Measurements from ENCODE around the gene ACAT2.
"Not testable (repeated sequence)": the region's sequence is repeated elsewhere in the genome, so short reads cannot be mapped to it uniquely, and the experiment has no call there.

ACAT2 gene

DNA sequence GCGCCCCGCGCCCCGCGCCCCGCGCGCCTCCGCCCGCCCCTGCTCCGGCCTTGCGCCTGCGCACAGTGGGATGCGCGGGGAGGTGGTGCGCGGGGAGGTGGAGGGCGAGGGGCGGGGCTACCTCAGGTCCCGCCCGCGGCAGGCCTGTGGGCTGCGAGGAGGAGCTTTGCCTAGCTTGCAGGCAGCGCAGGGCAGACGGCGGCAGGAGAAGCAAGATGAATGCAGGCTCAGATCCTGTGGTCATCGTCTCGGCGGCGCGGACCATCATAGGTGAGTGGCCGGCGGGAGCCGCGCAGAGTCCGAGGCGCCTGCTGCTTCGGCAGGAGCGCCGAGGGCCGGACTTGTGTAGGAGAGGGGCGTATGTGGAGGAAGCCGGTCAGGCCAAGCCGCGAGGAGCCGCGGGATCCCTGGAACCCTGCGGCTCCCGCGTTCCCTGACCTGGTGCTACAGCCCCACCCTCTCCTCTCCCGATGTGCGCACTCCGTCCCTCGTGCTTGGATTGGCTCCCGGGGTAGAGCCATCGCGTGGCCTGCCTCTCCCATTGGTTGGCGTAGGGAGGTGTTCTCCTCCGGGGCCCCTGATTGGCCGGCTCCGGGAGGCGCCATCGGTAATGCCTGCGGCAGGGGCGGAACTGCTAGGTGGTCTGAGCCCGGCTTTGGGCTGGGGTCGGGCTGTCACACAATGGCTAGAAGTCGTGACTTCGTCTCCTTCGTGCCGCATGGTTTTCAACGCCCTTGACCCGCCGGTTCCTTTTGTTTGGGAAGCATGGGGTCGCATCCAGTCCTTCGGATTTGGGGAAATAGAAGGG, at the start of gene ACAT2:
ACAT2 (plus strand) TSS at position 173 of the 808 bp plus-strand sequence; CDS start at position 216, 43 bp downstream.
- DNase-seq, result peak; percentile 95

DNA sequence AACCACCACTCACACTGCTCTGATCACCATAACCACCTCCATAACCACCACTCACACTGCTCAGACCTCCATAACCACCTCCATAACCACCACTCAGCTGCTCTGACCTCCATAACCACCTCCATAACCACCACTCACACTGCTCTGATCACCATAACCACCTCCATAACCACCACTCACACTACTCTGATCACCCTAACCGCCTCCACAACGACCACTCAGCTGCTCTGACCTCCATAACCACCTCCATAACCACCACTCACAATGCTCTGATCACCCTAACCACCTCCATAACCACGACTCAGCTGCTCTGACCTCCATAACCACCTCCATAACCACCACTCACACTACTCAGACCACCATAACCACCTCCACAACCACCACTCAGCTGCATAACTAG, 49.5 kb upstream of the ACAT2 start:
- DNase-seq, result not testable (repeated sequence)

DNA sequence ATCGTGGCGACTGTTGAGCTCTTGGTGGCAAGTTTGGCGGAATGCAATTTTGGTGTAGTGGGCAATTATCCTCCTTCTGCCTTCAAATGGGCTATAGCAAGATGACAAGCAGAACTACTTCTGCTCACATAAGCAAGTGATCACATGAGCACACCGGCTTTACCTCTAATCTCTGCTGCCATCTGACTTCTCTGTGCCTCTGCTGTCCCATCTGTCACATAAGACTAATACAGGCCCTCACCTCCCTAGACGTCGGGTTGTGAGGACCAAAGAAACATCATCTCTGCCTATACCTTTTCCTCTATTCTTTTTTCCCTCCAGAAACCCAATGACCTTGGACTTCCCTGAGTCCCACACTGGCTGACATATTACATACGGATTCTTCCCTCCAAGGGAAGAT, 47.9 kb upstream of the ACAT2 start:
- DNase-seq, result no peak

DNA sequence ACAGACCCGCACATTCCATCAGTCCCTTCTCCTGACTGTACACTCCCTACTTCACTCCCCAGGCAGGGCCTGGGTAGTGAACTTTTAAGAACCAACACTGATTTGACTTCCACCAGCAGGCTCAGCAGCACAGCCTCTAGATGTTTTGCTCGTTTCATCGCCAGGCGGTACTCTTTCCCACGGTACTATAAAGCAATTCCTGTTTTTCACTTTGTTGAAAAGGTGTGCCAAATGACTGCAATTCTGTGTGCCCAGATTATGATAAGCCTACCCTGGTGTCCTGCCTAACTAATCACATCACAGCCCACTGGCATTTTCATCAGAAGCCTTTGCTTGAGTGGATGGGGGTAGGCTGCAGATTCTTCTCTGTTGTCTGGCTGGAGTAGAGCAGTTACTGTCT, 47.4 kb upstream of the ACAT2 start:
- DNase-seq, result no peak

DNA sequence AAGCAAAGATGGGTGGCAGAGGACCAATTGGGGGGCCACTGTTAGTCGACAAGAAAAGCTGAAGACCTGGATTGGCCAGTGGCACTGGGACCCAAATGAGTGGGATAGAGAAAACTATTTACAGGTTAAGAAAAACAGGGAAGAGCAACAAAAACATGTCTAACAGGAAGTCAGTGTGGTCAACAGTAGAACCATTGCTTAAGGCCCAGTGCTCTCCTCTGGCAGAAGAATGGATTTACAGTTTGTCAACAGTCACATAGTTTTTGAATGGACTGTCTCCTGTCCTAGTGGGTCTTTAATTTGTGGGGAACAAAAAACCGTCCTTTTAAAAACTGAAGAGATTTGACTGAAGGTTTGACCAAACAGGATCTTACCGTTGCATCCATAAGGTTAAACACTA, 46.7 kb upstream of the ACAT2 start:
- no peak for DNase-seq

DNA sequence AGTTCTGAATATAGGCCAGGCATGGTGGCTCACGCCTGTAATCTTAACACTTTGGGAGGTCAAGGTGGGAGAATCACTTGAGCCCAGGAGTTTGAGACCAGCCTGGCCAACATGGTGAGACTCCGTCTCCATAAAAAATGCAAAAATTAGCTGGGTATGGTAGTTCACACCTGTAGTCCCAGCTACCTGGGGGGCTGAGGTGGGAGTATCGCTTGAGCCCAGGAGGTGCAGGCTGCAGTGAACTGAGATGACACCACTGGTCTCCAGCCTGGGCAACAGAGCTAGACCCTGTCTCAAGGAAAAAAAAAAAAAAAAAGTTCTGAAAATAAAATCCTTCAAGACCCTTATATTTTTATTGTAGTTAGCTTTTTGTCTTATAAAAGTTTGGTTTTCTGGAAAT, 46.2 kb upstream of the ACAT2 start:
- DNase-seq, result no peak

DNA sequence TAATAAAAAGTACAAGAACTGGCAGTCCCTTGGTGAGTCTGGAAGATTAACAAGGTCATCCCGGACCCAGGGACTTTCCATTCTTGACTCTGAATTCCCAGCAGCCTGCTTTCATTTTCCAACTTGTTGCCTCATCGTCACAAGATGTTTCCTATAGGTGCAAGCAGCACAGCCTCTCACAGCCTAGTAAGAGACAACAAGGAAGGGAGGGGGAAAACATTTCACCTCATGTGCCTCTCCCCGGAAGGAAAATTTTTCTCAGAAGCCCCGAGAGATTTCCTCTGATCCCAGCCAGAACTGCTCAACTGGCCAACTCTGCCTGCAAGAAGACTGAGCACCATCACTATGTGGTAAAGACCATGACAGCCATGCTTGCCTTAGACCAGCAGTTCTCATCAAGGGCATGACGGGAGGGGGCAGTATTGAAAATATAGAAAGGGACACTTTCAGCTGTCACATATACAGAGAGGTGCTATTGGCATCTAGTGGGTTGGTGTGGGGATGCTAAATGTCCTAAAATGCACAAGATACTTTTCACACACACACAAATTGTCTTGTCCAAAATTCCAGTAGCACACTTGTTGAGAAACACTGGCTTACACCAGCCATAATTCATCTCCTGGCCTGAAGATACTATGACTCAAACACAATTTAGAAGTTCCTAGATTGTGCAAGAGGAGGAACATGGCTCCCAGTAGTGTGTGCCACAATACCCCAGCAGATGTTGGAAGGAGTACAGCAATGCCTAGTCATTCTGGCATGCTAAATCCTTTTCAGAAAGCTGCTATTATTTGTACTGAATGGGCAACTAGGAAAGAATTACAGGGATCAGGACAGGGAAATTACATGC, 45.4 kb upstream of the ACAT2 start:
- no peak for DNase-seq

DNA sequence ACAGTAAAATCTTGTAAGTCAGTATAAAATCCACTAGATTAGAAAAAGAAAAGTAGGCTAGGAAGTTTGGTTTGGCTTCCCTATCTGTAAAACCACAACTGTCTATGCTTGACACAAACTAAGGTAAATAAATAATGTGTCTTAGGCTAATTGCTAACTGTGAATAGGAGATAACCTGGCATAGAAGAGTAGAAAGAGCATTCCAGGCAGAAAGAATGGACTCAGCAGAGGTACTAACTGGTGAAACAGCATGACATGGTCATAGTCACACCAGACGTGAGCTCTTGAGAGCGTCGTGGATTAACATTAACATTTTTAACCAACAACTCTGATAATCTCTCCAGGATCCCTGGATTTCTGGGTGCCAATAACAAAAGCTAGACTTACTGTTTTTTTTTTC, 43.2 kb upstream of the ACAT2 start:
- DNase-seq, result no peak

DNA sequence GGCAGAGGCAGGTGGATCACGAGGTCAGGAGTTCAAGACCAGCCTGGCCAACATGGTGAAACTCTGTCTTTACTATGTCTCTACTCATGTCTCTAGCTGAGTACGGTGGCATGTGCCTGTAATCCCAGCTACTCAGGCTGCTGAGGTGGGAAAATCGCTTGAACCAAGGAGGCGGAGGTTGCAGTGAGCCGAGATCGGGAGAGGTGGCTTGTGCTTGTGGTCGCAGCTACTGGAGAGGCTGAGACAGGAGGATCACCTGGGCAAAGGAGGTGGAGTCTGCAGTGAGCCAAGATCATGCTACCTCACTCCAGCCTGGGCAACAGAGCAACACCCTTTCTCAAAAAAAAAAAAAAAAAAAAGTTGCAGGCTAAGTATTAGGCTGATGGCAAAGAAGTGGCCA, 42.6 kb upstream of the ACAT2 start:
- DNase-seq, result no peak

DNA sequence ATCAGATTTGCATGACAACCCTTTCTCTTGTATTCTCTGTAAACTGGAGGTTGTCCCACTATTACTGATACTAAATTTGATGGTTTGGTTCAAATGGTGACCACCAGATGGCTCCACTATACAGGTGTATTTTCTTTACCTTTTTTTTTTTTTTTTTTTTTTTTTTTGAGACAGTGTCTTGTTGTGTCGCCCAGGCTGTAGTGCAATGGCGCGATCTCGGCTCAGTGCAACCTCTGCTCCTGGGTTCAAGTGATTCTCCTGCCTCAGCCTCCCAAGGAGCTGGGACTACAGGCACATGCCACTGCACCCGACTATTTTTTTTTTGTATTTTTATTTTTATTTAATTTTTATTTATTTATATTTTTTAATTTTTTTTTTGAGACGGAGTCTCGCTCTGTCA, 41.1 kb upstream of the ACAT2 start:
- DNase-seq, result peak; percentile 36

DNA sequence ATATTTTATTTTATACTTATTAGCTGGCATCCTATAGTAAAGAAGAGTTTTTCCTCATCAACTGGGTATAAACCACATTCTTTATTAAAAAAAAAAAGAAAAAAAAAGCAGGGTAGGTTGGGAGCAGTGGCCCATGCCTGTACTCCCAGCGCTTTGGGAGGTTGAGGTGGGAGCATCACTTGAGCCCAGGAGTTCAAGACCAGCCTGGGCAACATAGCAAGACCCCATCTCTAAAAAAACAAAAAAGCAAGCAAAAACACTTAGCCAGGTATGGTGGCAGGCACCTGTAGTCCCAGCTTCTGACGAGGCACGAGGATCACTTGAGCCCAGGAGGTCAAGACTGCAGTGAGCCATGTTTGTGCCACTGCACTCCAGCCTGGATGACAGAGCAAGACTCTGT, 39.9 kb upstream of the ACAT2 start:
- not testable (repeated sequence) for DNase-seq

DNA sequence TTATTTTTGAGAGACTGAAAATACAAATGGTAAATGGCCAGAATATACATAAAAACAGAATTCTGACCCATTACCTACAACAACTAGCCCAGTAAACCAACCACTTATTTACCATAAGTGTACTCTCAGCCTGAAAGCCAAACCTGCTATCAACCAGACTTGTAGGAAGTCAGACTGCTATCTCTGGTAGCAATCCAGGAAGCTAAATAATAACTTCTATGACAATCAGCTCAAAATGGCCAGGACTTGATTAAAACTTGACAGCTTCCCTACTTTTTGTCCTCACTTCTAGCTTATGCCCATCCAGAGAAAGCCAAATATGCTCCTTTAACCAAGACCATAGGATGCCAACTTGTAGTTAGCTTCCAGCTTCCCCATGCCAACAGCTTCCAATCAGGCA, 39.2 kb upstream of the ACAT2 start:
- DNase-seq, result no peak

DNA sequence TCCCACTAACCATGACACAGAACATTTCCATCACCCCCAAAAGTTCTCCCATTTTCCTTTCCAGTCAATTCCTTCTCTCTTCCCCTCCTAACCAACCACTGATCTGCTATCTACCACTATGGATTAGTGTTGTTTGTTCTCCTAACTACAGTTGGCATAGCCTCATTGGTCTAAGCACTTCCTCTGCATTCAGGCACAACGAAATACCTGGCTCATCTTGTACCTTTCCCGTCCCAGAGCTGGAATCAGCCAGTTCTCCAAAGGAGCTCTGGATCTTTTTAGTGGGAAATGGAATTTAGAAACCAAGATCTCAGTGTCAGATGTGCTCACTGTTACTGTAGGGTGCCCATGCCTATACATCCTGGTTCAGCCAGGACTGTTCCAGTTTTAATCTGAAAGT, 38.6 kb upstream of the ACAT2 start:
- no peak for DNase-seq

DNA sequence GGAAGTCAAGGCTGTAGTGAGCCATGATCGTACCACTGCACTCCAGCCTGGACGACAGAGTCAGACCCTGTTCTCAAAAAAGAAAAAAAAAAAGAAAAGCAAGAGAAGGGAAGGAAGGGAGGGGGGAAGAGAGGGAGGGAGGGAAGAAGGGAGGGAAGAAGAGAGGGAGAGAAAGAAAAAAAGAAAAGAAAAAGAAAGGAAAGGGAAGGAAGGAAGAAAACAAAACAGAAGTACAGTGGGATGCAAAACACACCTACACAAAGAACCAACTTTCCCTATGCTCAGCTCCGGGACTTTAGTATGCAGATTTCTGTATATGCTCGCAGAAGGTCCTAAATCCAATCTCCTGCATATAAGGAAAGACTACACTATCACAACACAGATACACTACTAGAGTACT, 37.1 kb upstream of the ACAT2 start:
- DNase-seq, result no peak

DNA sequence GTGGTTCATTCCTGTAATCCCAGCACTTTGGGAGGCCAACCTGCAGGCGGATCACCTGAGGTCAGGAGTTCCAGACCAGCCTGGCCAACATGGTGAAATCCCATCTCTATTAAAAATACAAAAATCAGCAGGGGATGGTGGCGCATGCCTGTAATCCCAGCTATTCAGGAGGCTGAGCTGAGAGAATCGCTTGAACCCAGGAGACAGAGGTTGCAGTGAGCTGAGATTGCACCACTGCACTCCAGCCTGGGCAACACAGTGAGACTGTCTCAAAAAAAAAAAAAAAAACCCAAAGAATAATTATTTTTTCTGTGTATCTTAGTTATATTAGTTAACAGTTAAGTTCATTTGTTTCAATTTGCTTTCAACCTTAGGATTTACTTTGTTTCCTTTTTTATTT, 36.6 kb upstream of the ACAT2 start:
- DNase-seq, result not testable (repeated sequence)

DNA sequence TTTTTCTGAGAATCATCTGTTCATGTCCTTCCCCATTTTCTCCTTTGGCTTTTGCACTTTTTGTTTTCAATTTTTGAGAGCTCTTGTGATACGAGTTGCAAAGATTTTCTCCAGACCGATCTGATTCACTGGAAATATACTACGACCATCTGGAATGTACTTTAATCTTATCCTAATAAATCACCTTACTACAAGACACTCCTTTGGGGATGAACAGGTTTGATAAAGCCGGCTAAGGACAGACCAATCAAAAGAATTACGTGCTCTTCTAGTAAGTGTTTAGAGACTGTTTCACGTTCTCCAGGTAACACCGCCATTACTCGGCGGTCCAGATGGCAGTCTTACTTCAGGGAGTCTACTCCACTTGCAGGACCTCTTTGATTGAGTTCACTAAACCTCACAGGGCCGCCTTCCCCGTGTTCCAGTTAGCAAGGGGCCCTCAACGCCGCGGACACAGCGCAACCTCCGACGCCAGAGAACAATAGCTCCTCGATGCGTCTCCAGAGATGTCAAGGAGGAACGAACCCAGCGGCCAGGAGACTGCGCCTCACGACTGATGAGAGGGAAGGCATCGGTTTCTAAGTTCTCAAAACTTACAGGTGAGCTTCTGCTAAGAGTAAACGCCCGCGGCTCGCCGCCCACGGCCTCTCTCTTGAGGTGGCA, 35.5 kb upstream of the ACAT2 start:
- no peak for DNase-seq

DNA sequence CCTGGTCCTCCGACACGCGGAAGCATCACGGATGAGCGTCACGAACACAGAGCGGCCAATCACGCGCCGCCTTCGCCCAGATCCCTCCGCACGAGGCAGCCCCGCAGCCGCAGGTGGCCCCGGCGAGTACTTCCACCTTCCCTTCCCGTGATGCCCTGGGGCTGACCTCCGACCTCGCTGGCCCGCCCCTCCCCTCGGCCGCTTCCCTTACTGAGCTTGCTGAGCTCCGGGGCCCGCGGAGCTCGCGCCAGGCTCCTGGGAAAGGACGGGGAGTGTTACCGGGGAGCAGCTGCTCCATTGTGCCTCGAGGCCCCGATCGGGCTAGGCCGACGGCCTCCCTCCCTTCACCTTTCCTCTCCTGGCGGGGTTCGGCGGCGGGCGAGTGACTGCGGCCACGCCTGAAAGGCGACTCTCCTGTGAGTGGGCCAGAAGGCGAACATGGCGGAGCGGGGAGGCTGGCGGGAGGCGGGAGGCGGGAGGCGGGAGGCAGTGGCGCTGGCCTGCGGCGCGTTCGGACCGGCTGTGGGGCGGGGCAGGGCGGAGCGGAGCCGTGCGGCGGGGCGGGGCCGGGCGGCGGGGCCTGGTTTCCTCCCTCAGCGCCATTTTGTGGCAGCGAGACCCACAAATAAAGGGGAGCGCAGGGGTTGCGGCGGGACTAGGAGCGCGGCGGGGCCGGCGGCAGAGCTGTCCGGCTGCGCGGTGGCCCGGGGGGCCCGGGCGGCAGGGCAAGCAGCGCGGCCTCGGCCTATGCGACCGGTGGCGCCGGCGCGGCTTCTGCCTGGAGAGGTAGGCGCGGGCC, 34.7 kb upstream of the ACAT2 start, which contains the start of gene WTAP:
WTAP (plus strand) TSS at position 589 of the 799 bp plus-strand sequence. CDS start 8,760 bp downstream, outside the sequence.
- peak; percentile 97 for DNase-seq

DNA sequence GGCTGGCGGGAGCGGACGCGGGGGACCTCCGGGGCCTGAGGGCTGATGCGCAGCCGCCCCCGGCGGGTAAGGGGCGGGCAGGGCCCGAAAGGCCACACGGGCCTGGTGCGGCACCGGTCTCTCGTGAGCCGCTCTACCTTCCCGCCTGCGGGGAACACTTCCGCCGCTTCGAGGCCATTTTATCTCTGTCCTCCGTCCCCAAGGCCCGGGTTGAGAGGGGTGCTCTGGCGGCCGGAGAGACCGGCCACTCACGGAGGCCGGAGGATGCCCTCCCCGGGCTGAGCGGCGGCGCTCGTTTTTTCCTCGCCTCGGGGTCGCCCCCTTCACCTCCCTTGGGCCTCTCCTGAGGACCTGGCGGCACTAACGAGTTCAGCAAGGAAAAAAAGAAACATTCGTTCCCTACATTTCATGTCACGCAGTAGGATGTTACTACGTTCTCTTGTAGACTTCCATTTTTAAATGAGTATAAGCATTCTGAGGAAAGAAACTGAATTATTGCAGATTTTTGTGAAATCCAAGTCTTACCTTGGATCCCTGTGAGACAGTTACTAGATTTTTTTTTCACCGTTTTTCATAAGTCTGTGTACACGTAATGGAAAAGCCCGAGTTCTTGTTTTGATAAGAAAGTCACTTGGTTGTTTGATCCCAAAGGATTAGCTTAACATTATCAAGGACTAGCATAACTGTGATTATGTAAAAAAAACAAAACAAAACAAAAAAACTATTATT, 34.0 kb upstream of the ACAT2 start:
- peak; percentile 65 for DNase-seq

DNA sequence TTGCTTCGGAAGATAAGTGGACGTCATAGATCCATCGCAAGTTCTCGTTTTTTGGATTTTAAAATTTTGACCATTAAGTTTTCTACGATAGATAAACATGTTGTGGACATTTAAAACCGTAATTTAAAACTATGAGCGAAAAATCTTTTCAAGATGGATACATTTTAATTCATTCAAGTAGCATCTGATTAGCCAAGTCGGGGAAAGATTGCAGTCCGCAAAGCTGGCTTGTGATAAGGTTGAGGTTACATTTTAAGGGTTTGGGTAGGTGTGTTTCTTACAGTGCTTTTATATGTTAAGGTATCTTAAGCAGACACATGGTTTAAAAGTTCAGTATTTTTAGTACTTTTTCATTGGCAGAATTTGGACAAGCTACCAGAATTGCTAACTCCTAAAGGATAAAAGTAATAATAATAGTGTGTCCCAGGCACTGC, 33.3 kb upstream of the ACAT2 start:
- DNase-seq, result no peak

DNA sequence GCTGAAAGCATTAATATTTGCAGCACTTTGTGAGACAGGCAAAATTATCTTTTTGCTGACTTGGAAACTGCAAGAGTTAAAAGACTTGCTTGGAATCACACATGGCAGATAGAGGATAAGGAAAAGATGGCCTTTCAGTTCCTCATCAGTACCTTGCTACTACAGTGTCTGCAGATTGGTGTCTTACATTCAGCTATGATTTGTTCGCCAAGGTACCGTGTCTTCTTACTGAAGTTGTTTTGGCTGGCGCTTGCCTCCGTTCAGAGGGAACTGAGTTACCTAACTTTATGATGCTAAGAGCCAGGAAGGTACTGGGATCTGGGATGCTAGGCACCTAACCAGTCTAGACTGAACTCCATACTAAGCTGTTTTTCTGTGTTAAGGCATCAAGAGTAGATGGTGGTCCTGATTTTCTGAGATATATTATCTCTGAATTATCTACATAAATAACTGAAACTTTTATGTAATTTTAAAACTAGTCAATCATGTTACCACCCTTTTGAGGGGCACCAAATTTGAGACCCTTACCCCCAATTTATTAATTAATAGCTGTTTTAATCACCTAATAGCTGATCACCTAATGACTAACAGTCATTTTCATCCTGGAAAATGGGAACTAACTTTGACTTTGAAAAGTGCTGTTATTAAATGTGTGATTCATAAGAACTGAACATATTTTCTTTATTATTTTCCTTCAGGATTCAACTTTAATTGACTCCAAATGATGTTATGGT, 32.1 kb upstream of the ACAT2 start:
- no peak for DNase-seq

DNA sequence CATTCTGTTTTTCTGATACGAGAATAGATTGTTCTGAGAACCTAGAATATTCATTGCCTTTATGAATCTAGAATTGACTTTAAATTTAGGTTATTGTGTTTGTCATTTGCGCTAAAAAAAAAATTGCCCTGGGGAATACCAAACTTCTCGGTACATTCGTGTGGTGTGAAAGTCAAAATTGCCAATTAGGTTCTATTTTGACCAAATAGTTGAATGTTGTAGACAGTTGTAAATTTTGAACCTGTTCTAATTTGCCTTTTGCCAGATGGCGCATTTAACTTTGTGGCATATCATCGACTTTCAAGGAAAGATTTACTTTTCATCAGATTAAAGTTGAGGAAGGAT, 31.5 kb upstream of the ACAT2 start:
- DNase-seq, result no peak

Data from stimulated activated CD4-positive, alpha-beta T cell treated with anti-CD3 and anti-CD28 coated beads, Interleukin-15, amount 100 ng/mL, for 24 hours (primary cell).